GM23338 (cell line): ENCODE measurements around the gene TTC3.

Source experiments
- CREB1 ChIP-seq: fragments of 250-450 bp; sonication (Bioruptor Pico); IDR thresholded peaks from 2 replicates; pipeline ENCODE4 v1.5.0; 2020; ENCODE audit warnings: low read depth, mild to moderate bottlenecking, moderate library complexity
- CTCF ChIP-seq, 2 experiments: fragments of 200-600 bp in 1 of 2; sonication (generic) in 1 of 2; conservative IDR thresholded peaks; 2 replicates each; pipeline versions ENCODE4 v1.5.1 to v1.6.1; 2016 to 2017; ENCODE audit warnings: antibody characterized with exemption in 2 of 2, low read depth in 2 of 2, mild to moderate bottlenecking in 2 of 2, moderate library complexity in 1 of 2
- EZH2 ChIP-seq: fragments of 200-600 bp; sonication (generic); IDR thresholded peaks from one replicate; pipeline ENCODE4 v1.8.0; 2017; ENCODE audit warnings: antibody characterized with exemption, mild to moderate bottlenecking, low read depth; ENCODE audit not compliant: unreplicated experiment
- EZH2phosphoT487 ChIP-seq: fragments of 200-600 bp; sonication (generic); IDR thresholded peaks from one replicate; pipeline ENCODE4 v1.8.1; 2018; ENCODE audit warnings: antibody characterized with exemption; ENCODE audit not compliant: unreplicated experiment
- JUNB ChIP-seq: IDR thresholded peaks from one replicate; pipeline ENCODE4 v1.6.1; 2016; ENCODE audit warnings: antibody characterized with exemption; ENCODE audit not compliant: unreplicated experiment
- NANOG ChIP-seq: IDR thresholded peaks from 2 replicates; pipeline ENCODE4 v1.6.1; 2016; ENCODE audit warnings: antibody characterized with exemption, borderline replicate concordance
- POLR2AphosphoS5 ChIP-seq: IDR thresholded peaks from 2 replicates; pipeline ENCODE4 v1.6.1; 2016; ENCODE audit warnings: antibody characterized with exemption, low read depth
- REST ChIP-seq: IDR thresholded peaks from one replicate; pipeline ENCODE4 v1.6.1; 2018; ENCODE audit warnings: antibody characterized with exemption; ENCODE audit not compliant: unreplicated experiment
- ZNF331 ChIP-seq: fragments of 250-450 bp; sonication (Bioruptor Pico); IDR thresholded peaks from 2 replicates; pipeline ENCODE4 v1.5.0; 2020; ENCODE audit warnings: low read depth, mild to moderate bottlenecking, moderate library complexity

GRCh38 chr21:37227071-37228002 lies 154.3 kb downstream of the TTC3 start:
- TF ChIP-seq EZH2: no peak
- no peak for TF ChIP-seq CTCF (conservative IDR thresholded peaks at IDR 0.05; ENCODE audit: low read depth in 2 of 2)
- no peak for TF ChIP-seq POLR2AphosphoS5
- TF ChIP-seq JUNB: no peak
- TF ChIP-seq REST: no peak
- TF ChIP-seq EZH2phosphoT487: no peak
- no peak for TF ChIP-seq NANOG
- TF ChIP-seq CREB1 (CRISPR knock-in tag): no peak
- TF ChIP-seq ZNF331 (CRISPR knock-in tag): no peak
